SU-DHL-6 (cell line): ENCODE results near the gene CAP2.

ENCODE experiments used
- H2AFZ ChIP-seq: fragments of 200-600 bp; sonication (generic); 2 replicates; pipeline ENCODE4 v1.6.1; 2014; ENCODE audit warnings: low read depth, mild to moderate bottlenecking, moderate library complexity, mixed read lengths, antibody characterized with exemption, low read length; ENCODE audit not compliant: severe bottlenecking
- H3F3A ChIP-seq: fragments of 200-600 bp; shearing (Covaris generic); 2 replicates; pipeline ENCODE4 v1.6.0; 2016; ENCODE audit warnings: antibody characterized with exemption, mild to moderate bottlenecking; ENCODE audit not compliant: insufficient read depth
- H3K27ac ChIP-seq: fragments of 200-600 bp; sonication (generic); 2 replicates; pipeline ENCODE4 v1.5.1; 2016; ENCODE audit warnings: low read depth, mild to moderate bottlenecking, low read length, moderate library complexity, mixed read lengths
- H3K27me3 ChIP-seq: fragments of 200-600 bp; sonication (generic), shearing (Covaris generic); 2 replicates; pipeline ENCODE4 v1.6.0; 2014; ENCODE audit warnings: mild to moderate bottlenecking, low read length
- H3K36me3 ChIP-seq: fragments of 200-600 bp; sonication (generic); 2 replicates; pipeline ENCODE4 v1.6.1; 2014; ENCODE audit warnings: mild to moderate bottlenecking, low read length, mixed read lengths
- H3K4me2 ChIP-seq: fragments of 300-600, 200-600 bp; shearing (Covaris generic), sonication (generic); 2 replicates; pipeline ENCODE4 v1.6.0; 2014; ENCODE audit warnings: low read length, low read depth, mild to moderate bottlenecking; ENCODE audit not compliant: poor library complexity, severe bottlenecking
- H3K4me3 ChIP-seq: fragments of 200-600 bp; sonication (generic); 2 replicates; pipeline ENCODE4 v1.5.1; 2014; ENCODE audit warnings: antibody characterized with exemption, low read length, mild to moderate bottlenecking, mixed read lengths; ENCODE audit not compliant: insufficient read depth, poor library complexity, severe bottlenecking
- H3K79me2 ChIP-seq: fragments of 200-600 bp; sonication (generic); 2 replicates; pipeline ENCODE4 v1.6.1; 2014; ENCODE audit warnings: mild to moderate bottlenecking, low read length, moderate library complexity; ENCODE audit not compliant: insufficient read depth
- H3K9ac ChIP-seq: fragments of 200-600 bp; sonication (generic); 2 replicates; pipeline ENCODE4 v1.7.0; 2014; ENCODE audit warnings: mild to moderate bottlenecking, low read length
- H3K9me2 ChIP-seq: fragments of 200-600 bp; sonication (generic); replicated peaks from 2 replicates; pipeline ENCODE4 v1.6.1; 2014; ENCODE audit warnings: low read length; ENCODE audit not compliant: insufficient read depth
- H3K9me3 ChIP-seq: fragments of 200-600 bp; sonication (generic); 2 replicates; pipeline ENCODE4 v1.6.1; 2014; ENCODE audit warnings: low read length, mixed read lengths; ENCODE audit not compliant: insufficient read depth
- H4K20me1 ChIP-seq: fragments of 200-600 bp; sonication (generic); 2 replicates; pipeline ENCODE4 v1.6.1; 2014; ENCODE audit warnings: low read depth, mild to moderate bottlenecking, antibody characterized with exemption, low read length, moderate library complexity, mixed read lengths
- EZH2phosphoT487 ChIP-seq: fragments of 200-600 bp; sonication (generic), shearing (Covaris generic); conservative IDR thresholded peaks from 2 replicates; pipeline ENCODE4 v1.6.1; 2018; ENCODE audit warnings: mild to moderate bottlenecking, antibody characterized with exemption, low read length, moderate library complexity, mixed read lengths
- TF ChIP-seq, protein P1 (sequence below): fragments of 200-600 bp; sonication (generic); IDR thresholded peaks from one replicate; pipeline ENCODE4 v1.5.1; 2017; ENCODE audit warnings: antibody characterized with exemption, mild to moderate bottlenecking, low read length, moderate library complexity; ENCODE audit not compliant: insufficient read depth, poor library complexity, severe bottlenecking

Gene CAP2

DNA sequence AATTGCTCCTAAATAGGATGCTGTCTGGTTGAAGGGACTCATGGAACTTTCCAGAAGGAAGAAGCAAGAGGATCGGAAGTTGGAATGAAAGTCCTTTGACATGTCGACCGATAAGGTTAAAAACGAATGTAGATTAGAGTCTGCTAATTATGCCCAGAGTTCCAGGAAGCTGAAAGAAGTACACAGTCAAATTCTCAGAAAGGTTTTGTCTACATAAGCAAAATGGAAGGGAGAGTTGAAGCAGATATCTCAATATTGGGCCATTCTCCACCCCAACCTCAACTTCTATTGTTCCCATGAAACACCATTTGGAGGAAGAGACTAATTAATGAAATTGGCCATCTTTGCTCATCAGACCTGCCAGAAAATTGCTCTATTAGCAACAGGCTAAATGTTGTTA is 64.0 kb downstream of the CAP2 start:
- Histone ChIP-seq H3K4me3 (no peak overlapping the region), H2AFZ (no peak overlapping the region), H3K27ac (no peak overlapping the region), H3K79me2 (no peaks in the 10 kb centered on the region), H3K9me2 (no peaks in the 10 kb centered on the region), H4K20me1 (no peaks in the 10 kb centered on the region), H3K27me3 (no peaks in the 10 kb centered on the region; the same call in 1 of the 2 replicates), H3K4me2 (no peak overlapping the region), H3K9me3 (no peaks in the 10 kb centered on the region), H3K36me3 (no peaks in the 10 kb centered on the region), H3K9ac (no peak overlapping the region), H3F3A (no peaks in the 10 kb centered on the region)
- TF ChIP-seq, protein P1, sequence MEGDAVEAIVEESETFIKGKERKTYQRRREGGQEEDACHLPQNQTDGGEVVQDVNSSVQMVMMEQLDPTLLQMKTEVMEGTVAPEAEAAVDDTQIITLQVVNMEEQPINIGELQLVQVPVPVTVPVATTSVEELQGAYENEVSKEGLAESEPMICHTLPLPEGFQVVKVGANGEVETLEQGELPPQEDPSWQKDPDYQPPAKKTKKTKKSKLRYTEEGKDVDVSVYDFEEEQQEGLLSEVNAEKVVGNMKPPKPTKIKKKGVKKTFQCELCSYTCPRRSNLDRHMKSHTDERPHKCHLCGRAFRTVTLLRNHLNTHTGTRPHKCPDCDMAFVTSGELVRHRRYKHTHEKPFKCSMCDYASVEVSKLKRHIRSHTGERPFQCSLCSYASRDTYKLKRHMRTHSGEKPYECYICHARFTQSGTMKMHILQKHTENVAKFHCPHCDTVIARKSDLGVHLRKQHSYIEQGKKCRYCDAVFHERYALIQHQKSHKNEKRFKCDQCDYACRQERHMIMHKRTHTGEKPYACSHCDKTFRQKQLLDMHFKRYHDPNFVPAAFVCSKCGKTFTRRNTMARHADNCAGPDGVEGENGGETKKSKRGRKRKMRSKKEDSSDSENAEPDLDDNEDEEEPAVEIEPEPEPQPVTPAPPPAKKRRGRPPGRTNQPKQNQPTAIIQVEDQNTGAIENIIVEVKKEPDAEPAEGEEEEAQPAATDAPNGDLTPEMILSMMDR, result no peak
- no peak for TF ChIP-seq EZH2phosphoT487

DNA sequence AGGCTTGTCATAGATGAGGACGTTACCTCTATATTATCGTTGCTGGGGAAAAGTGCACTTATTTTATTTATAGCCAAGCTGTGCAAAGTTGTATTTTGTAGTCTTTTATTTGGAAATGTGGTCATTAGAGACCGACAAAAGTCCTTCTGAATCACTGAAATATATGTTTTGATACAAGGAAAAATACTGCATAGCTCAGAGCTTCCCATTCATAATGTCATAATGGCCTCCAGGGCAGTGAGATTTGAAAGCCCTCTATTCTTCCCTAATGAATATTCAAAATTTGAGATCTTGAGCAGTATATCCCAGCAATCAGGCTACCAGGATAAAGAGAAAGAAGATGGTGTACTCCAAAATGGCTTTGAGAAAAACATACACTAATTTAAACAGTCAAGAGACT is 64.6 kb downstream of the CAP2 start:
- H3F3A ChIP-seq, result no peaks in the 10 kb centered on the region
- H3K27ac ChIP-seq, result no peak overlapping the region
- H3K27me3 ChIP-seq, result no peaks in the 10 kb centered on the region; the same call in 1 of the 2 replicates
- TF ChIP-seq EZH2phosphoT487, result no peak
- TF ChIP-seq, protein P1, result no peak
- H3K79me2 ChIP-seq, result no peaks in the 10 kb centered on the region
- no peak overlapping the region for H3K4me2 ChIP-seq
- H4K20me1 ChIP-seq, result no peaks in the 10 kb centered on the region
- H2AFZ ChIP-seq, result no peak overlapping the region
- H3K9me2 ChIP-seq, result no peaks in the 10 kb centered on the region
- H3K4me3 ChIP-seq, result no peak overlapping the region
- H3K9ac ChIP-seq, result no peak overlapping the region
- no peaks in the 10 kb centered on the region for H3K36me3 ChIP-seq
- H3K9me3 ChIP-seq, result no peaks in the 10 kb centered on the region

DNA sequence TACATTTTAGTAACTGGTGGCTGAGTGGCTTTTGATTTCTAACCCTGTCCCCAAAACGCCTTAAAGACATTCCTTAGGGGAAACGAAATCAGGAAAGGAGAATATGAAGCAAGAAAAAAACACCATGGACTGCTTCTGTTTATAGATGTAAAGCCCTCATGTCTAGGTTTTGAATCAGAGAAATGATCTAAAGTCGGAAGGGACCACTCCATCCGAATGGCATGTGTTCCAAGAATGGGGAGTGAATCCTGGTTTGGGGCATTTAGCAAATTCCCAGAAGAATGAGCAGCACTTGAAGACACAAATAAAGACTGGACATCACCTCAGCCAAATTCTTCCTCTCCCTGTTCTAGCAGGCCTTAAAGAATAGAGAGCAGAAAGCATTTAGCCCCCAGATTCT is 65.6 kb downstream of the CAP2 start:
- H3K36me3 ChIP-seq, result no peaks in the 10 kb centered on the region
- no peaks in the 10 kb centered on the region for H3K9me2 ChIP-seq
- H3F3A ChIP-seq, result no peaks in the 10 kb centered on the region
- H3K79me2 ChIP-seq, result no peaks in the 10 kb centered on the region
- no peak overlapping the region for H3K27ac ChIP-seq
- H2AFZ ChIP-seq, result no peak overlapping the region
- no peak overlapping the region for H3K4me3 ChIP-seq
- TF ChIP-seq, protein P1, result no peak
- no peak for TF ChIP-seq EZH2phosphoT487
- H4K20me1 ChIP-seq, result no peaks in the 10 kb centered on the region
- no peaks in the 10 kb centered on the region for H3K9me3 ChIP-seq
- H3K27me3 ChIP-seq, result no peaks in the 10 kb centered on the region; the same call in 1 of the 2 replicates
- H3K4me2 ChIP-seq, result no peak overlapping the region
- H3K9ac ChIP-seq, result no peak overlapping the region
